SK-N-SH treated with all-trans-retinoic acid at 6 μM for 48 hours (cell line): ENCODE results near the gene BAG2.

ENCODE experiments used
- ATAC-seq: fragments of 200-7000 bp; cut with Tn5 transposase; 3 replicates; pipeline ENCODE4 v1.9.1; 2020; ENCODE audit warnings: mild to moderate bottlenecking, moderate library complexity
- ARNTL ChIP-seq: fragments of 450-650 bp; formaldehyde crosslinking; IDR thresholded peaks from 2 replicates; pipeline ENCODE4 v1.5.0; 2020; ENCODE audit warnings: low read depth, mild to moderate bottlenecking, moderate library complexity, borderline replicate concordance
- BACH2 ChIP-seq: fragments of 250-450 bp; sonication (Bioruptor Pico); IDR thresholded peaks from 2 replicates; pipeline ENCODE4 v1.9.0; 2021; ENCODE audit warnings: mild to moderate bottlenecking, borderline replicate concordance
- CSDC2 ChIP-seq: fragments of 250-450 bp; sonication (Bioruptor Pico); IDR thresholded peaks from 2 replicates; pipeline ENCODE4 v1.5.0; 2020; ENCODE audit warnings: mild to moderate bottlenecking, moderate library complexity
- ESRRG ChIP-seq: fragments of 250-450 bp; sonication (Bioruptor Pico); IDR thresholded peaks from 2 replicates; pipeline ENCODE4 v1.6.1; 2021; ENCODE audit warnings: mild to moderate bottlenecking
- GLIS3 ChIP-seq: fragments of 250-450 bp; sonication (Bioruptor Pico); IDR thresholded peaks from 2 replicates; pipeline ENCODE4 v1.5.0; 2020; ENCODE audit warnings: mild to moderate bottlenecking, moderate library complexity
- ISL1 ChIP-seq: fragments of 250-450 bp; sonication (Bioruptor Pico); IDR thresholded peaks from 2 replicates; pipeline ENCODE4 v2.1.2; 2022; ENCODE audit warnings: mild to moderate bottlenecking, moderate library complexity
- OSR1 ChIP-seq: fragments of 250-450 bp; sonication (Bioruptor Pico); IDR thresholded peaks from 2 replicates; pipeline ENCODE4 v1.8.0; 2022; ENCODE audit warnings: moderate library complexity, mild to moderate bottlenecking, inconsistent platforms
- PPARA ChIP-seq: fragments of 250-450 bp; sonication (Bioruptor Pico); IDR thresholded peaks from 2 replicates; pipeline ENCODE4 v1.5.0; 2020; ENCODE audit warnings: mild to moderate bottlenecking, borderline replicate concordance
- RARB ChIP-seq: fragments of 250-450 bp; sonication (Bioruptor Pico); IDR thresholded peaks from 2 replicates; pipeline ENCODE4 v1.8.0; 2021; ENCODE audit warnings: mild to moderate bottlenecking, moderate library complexity
- TCF4 ChIP-seq: fragments of 250-450 bp; sonication (Bioruptor Pico); IDR thresholded peaks from 2 replicates; pipeline ENCODE4 v1.8.0; 2021; ENCODE audit warnings: mild to moderate bottlenecking, moderate library complexity, borderline replicate concordance
- TOX ChIP-seq: fragments of 250-450 bp; sonication (Bioruptor Pico); IDR thresholded peaks from 2 replicates; pipeline ENCODE4 v1.8.0; 2021; ENCODE audit warnings: mild to moderate bottlenecking, moderate library complexity, borderline replicate concordance
- TSHZ2 ChIP-seq: fragments of 250-450 bp; sonication (Bioruptor Pico); IDR thresholded peaks from 2 replicates; pipeline ENCODE4 v1.5.0; 2020; ENCODE audit warnings: mild to moderate bottlenecking, moderate library complexity
- ZFP3 ChIP-seq: fragments of 250-450 bp; sonication (Bioruptor Pico); IDR thresholded peaks from 2 replicates; pipeline ENCODE4 v1.5.0; 2020; ENCODE audit warnings: mild to moderate bottlenecking, moderate library complexity
- ZFP30 ChIP-seq: fragments of 450-650 bp; formaldehyde crosslinking; IDR thresholded peaks from 2 replicates; pipeline ENCODE4 v1.5.0; 2022; ENCODE audit warnings: mild to moderate bottlenecking, moderate library complexity
- ZNF565 ChIP-seq: fragments of 450-650 bp; formaldehyde crosslinking; conservative IDR thresholded peaks from 2 replicates; pipeline ENCODE4 v1.5.0; 2020; ENCODE audit warnings: low read depth, mild to moderate bottlenecking, moderate library complexity
- ZNF70 ChIP-seq: fragments of 450-650 bp; formaldehyde crosslinking; IDR thresholded peaks from 2 replicates; pipeline ENCODE4 v1.5.0; 2020; ENCODE audit warnings: mild to moderate bottlenecking, moderate library complexity
- ZNF8 ChIP-seq: fragments of 450-650 bp; formaldehyde crosslinking; IDR thresholded peaks from 2 replicates; pipeline ENCODE4 v1.5.0; 2020; ENCODE audit warnings: mild to moderate bottlenecking, moderate library complexity
- TF ChIP-seq, protein P1 (sequence below): fragments of 250-450 bp; sonication (Bioruptor Pico); IDR thresholded peaks from 2 replicates; pipeline ENCODE4 v1.5.1; 2021; ENCODE audit warnings: mild to moderate bottlenecking, moderate library complexity
- TF ChIP-seq, protein P2 (sequence below): fragments of 250-450 bp; sonication (Bioruptor Pico); IDR thresholded peaks from 2 replicates; pipeline ENCODE4 v1.8.0; 2021; ENCODE audit warnings: low read depth, mild to moderate bottlenecking, moderate library complexity, borderline replicate concordance
- TF ChIP-seq, protein P3 (sequence below): fragments of 250-450 bp; sonication (Bioruptor Pico); IDR thresholded peaks from 2 replicates; pipeline ENCODE4 v1.8.0; 2020; ENCODE audit warnings: mild to moderate bottlenecking, moderate library complexity, borderline replicate concordance

BAG2 gene

GRCh38 chr6:57220083-57220703 lies 48.1 kb downstream of the BAG2 start:
- ATAC-seq = no peak
- TF ChIP-seq PPARA (CRISPR knock-in tag) (no peak), BACH2 (CRISPR knock-in tag) (no peak), ISL1 (CRISPR knock-in tag) (no peak), TCF4 (CRISPR knock-in tag) (no peak), ZNF8 (CRISPR knock-in tag) (peak; percentile 79)

DNA sequence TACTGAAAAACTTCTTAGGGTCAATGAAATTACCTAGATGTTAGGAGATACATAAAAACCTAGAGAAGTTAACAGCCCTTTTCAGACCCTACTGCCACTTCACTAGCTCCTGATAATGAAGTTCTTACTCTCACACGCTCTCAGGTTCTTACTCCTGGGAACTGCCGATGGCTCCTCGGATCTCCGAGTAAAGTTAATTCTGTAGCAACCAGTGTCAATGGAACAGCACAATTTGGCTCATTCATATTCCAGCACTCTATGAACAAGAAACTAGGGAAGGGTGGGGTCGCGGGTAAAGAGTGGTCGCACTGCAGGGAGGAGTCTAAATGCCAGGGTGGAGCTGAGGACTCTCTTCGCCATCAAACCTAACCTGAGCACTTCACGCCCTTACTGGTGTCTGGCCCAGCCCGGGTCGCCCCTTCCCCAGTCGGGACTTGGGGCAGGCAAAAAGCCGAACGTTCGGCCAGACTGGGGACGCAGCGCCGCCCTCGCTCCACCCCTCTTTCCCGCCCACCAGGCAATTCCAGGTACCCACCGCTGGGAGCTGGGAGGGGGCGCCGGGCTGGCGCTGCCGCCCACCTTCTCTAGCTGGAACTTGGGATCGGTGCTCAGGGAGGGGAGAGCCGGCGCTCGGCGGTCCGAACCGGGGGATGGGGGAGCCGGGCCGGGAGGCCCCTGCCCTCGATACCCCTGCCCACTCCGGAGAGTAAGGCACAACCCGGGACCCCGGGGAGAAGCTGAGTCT lies 49.2 kb downstream of the BAG2 start:
- no peak for TF ChIP-seq ISL1 (CRISPR knock-in tag)
- no peak for TF ChIP-seq GLIS3 (CRISPR knock-in tag)
- no peak for TF ChIP-seq TOX (CRISPR knock-in tag)
- no peak for TF ChIP-seq ESRRG (CRISPR knock-in tag)
- TF ChIP-seq ZFP30 = no peak
- TF ChIP-seq ZNF565 (CRISPR knock-in tag) = no peak
- TF ChIP-seq PPARA (CRISPR knock-in tag) = no peak
- ATAC-seq = peak; percentile 89

DNA sequence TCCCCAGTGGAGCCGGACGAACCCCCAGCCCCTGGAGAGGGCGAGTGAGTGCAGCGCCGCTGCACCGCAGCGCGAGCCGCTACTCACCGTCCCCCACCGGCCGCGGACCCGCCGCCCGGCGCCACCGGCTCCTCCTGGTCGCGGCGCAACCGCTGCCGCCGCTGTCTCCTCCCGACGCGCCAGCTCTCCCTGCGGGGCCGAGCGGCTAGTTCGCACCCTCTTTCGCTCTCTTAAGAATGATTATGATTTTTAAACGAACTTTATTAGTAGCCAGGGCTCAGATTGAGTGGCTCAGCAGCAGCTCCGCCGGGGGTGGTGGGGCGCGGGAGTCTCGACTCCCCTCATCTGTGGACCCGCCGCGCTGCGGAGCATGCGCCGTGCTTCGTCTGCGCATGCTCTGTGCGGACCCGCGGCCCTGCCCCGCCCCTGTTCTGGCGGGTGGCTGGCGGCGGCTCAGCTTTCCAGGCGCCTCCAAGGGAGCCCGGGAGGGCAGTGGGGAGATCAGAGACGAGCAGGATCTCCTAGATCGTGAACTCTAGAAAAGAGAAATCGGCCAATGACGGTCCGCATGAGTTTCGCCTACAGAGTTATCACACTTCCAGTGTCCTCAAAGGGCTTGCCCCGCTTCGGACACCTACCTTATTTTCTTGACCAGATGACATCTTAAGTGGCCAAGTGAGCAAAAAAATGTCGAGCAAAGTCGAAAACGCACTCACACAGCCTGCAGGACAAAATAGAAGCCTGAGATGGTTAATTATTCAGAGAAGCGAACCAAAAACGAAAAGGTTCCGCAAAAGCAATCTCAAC lies 50.0 kb downstream of the BAG2 start, which contains the start of gene RAB23:
Gene RAB23, minus strand, starts transcription at position 372 of the 807 bp plus-strand sequence. CDS start 11,927 bp downstream, outside the sequence.
- ATAC-seq = peak; percentile 90
- TF ChIP-seq PPARA (CRISPR knock-in tag) = no peak
- TF ChIP-seq ESRRG (CRISPR knock-in tag) = no peak
- no peak for TF ChIP-seq CSDC2 (CRISPR knock-in tag)
- TF ChIP-seq ZFP30 = no peak
- no peak for TF ChIP-seq TOX (CRISPR knock-in tag)
- TF ChIP-seq, protein P1, sequence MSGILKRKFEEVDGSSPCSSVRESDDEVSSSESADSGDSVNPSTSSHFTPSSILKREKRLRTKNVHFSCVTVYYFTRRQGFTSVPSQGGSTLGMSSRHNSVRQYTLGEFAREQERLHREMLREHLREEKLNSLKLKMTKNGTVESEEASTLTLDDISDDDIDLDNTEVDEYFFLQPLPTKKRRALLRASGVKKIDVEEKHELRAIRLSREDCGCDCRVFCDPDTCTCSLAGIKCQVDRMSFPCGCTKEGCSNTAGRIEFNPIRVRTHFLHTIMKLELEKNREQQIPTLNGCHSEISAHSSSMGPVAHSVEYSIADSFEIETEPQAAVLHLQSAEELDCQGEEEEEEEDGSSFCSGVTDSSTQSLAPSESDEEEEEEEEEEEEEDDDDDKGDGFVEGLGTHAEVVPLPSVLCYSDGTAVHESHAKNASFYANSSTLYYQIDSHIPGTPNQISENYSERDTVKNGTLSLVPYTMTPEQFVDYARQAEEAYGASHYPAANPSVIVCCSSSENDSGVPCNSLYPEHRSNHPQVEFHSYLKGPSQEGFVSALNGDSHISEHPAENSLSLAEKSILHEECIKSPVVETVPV = no peak
- TF ChIP-seq, protein P2, sequence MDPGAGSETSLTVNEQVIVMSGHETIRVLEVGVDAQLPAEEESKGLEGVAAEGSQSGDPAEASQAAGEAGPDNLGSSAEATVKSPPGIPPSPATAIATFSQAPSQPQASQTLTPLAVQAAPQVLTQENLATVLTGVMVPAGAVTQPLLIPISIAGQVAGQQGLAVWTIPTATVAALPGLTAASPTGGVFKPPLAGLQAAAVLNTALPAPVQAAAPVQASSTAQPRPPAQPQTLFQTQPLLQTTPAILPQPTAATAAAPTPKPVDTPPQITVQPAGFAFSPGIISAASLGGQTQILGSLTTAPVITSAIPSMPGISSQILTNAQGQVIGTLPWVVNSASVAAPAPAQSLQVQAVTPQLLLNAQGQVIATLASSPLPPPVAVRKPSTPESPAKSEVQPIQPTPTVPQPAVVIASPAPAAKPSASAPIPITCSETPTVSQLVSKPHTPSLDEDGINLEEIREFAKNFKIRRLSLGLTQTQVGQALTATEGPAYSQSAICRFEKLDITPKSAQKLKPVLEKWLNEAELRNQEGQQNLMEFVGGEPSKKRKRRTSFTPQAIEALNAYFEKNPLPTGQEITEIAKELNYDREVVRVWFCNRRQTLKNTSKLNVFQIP (CRISPR knock-in tag) = no peak
- no peak for TF ChIP-seq OSR1 (CRISPR knock-in tag)

DNA sequence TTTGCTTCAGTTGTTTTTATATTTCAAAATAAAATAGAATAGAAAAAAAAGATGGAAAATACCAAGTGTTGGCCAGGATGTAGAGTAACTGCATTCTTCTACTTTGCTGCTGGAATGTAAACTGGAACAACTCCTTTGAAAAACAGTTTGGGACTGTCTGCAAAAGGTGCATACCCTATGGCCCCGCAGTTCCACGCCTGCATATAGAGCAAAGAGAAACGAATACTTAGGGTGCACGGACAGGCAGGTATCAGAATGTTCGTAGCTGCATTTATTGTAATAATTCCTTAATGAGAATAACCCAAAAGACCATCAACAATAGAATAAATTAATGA lies 50.6 kb downstream of the BAG2 start:
- no peak for TF ChIP-seq CSDC2 (CRISPR knock-in tag)
- TF ChIP-seq OSR1 (CRISPR knock-in tag) = no peak
- no peak for TF ChIP-seq ZFP30
- TF ChIP-seq ZFP3 = no peak
- no peak for TF ChIP-seq TCF4 (CRISPR knock-in tag)
- TF ChIP-seq, protein P3, sequence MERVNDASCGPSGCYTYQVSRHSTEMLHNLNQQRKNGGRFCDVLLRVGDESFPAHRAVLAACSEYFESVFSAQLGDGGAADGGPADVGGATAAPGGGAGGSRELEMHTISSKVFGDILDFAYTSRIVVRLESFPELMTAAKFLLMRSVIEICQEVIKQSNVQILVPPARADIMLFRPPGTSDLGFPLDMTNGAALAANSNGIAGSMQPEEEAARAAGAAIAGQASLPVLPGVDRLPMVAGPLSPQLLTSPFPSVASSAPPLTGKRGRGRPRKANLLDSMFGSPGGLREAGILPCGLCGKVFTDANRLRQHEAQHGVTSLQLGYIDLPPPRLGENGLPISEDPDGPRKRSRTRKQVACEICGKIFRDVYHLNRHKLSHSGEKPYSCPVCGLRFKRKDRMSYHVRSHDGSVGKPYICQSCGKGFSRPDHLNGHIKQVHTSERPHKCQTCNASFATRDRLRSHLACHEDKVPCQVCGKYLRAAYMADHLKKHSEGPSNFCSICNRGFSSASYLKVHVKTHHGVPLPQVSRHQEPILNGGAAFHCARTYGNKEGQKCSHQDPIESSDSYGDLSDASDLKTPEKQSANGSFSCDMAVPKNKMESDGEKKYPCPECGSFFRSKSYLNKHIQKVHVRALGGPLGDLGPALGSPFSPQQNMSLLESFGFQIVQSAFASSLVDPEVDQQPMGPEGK (CRISPR knock-in tag) = no peak
- no peak for TF ChIP-seq ISL1 (CRISPR knock-in tag)
- no peak for TF ChIP-seq RARB
- no peak for TF ChIP-seq TSHZ2 (CRISPR knock-in tag)
- no peak for TF ChIP-seq BACH2 (CRISPR knock-in tag)
- no peak for TF ChIP-seq ESRRG (CRISPR knock-in tag)
- no peak for TF ChIP-seq ARNTL (CRISPR knock-in tag)
- TF ChIP-seq, protein P1 = no peak
- TF ChIP-seq PPARA (CRISPR knock-in tag) = no peak
- TF ChIP-seq, protein P2 (CRISPR knock-in tag) = no peak
- no peak for TF ChIP-seq ZNF70 (CRISPR knock-in tag)
- TF ChIP-seq GLIS3 (CRISPR knock-in tag) = no peak
- TF ChIP-seq ZNF8 (CRISPR knock-in tag) = no peak
- ATAC-seq = peak; percentile 6; the same call in 2 of the 3 replicates
